ENCODE measurements around the gene DCBLD2. TPM values are rescaled to one million over a fixed set of nuclear protein-coding genes. Genes with fewer than 3 reads are reported as not detected.

The DCBLD2 gene
- total and polyA plus RNA-seq, 2 donors (not counting 3 experiments of a cell fraction or from before 2014, with no cell fraction given), result 28.7 to 77.3 TPM

GRCh38 chr3:98778852-98779413, 122.6 kb downstream of the DCBLD2 start:
- Histone ChIP-seq H3K27ac (ENCODE audit: insufficient read depth, low read depth, low read length) (peak overlapping the region; percentile 98), H3K9me1 (replicated peaks; ENCODE audit: control insufficient read depth, extremely low read depth, insufficient read depth, low read length) (no peaks in the 10 kb centered on the region), H3K27me3 (ENCODE audit: control insufficient read depth in 2 of 2, insufficient read depth in 2 of 2, low read length in 2 of 2) (no peaks in the 10 kb centered on the region), H3K9ac (replicated peaks; ENCODE audit: extremely low read depth, insufficient read depth, low read length) (peak overlapping the region; percentile 89), H2AFZ (ENCODE audit: low read depth, low read length) (no peak overlapping the region), H3K79me2 (ENCODE audit: control insufficient read depth, insufficient read depth, low read length) (no peaks in the 10 kb centered on the region), H3K36me3 (ENCODE audit: control insufficient read depth in 2 of 2, extremely low read depth in 1 of 2, insufficient read depth in 2 of 2, low read length in 2 of 2) (peaks cover 0 to 1% of the 10 kb centered on the region in 2 experiments), H3K4me2 (ENCODE audit: insufficient read depth, low read length) (peak overlapping the region; percentile 75), H3K4me1 (ENCODE audit: control insufficient read depth, extremely low read depth, insufficient read depth, low read length) (peaks cover 42% of the 10 kb centered on the region), H4K20me1 (replicated peaks; ENCODE audit: control insufficient read depth, extremely low read depth, insufficient read depth, low read length) (no peaks in the 10 kb centered on the region), H3K4me3 (replicated peaks in 1 of 3; ENCODE audit: insufficient read depth in 1 of 3, low read depth in 1 of 3, low read length in 3 of 3) (peak overlapping the region in 1 of 3 experiments; percentile 9), H3K9me3 (replicated peaks; ENCODE audit: control insufficient read depth, insufficient read depth, low read length) (no peaks in the 10 kb centered on the region)
- ChIA-PET POLR2A (interaction anchor here (0.6 to 1.7 kb wide), 5 partner anchors 13 to 1053 kb away, joined by 3 to 10 read pairs (median 6); no protein-coding TSS in a partner anchor), CTCF (interaction anchor here (1.0 to 4.2 kb wide), 13 partner anchors 8 to 215 kb away, joined by 3 to 35 read pairs (median 6); partner anchors contain the start of gene ST3GAL6)
- BruUV-seq (replicated peaks), result no TSS peak
- FAIRE-seq, result peak; percentile 96
- TF ChIP-seq JUN (IDR thresholded peaks at IDR 0.05; ENCODE audit: borderline replicate concordance, insufficient read depth, insufficient read length, low read depth), result peak; percentile 95
- TF ChIP-seq FOS (IDR thresholded peaks at IDR 0.05; ENCODE audit: borderline replicate concordance, insufficient read depth, low read length), result peak; percentile 72
- TF ChIP-seq MAX (IDR thresholded peaks at IDR 0.05; ENCODE audit: insufficient read depth, insufficient read length), result peak; percentile 76
- no peak for TF ChIP-seq POLR2A (IDR thresholded peaks at IDR 0.05; ENCODE audit: low read depth, low read length)
- TF ChIP-seq GATA2 (IDR thresholded peaks at IDR 0.05; ENCODE audit: insufficient read depth, insufficient read length, low read depth, low read length), result no peak
- DNase-seq (ENCODE audit: low read depth, low spot score), result peak; percentile 97
- intact Hi-C loops (cut with micrococcal nuclease) (loop anchor here (1.0 kb wide), 2 partner anchors 10 to 14 kb away; no protein-coding TSS in a partner anchor), dilution Hi-C loops (cut with MboI; ENCODE audit: extremely low pct_ligation_motif_present, low sequenced_read_pairs) (no loop called here)

- dilution Hi-C loops (cut with MboI; ENCODE audit: extremely low pct_ligation_motif_present, low sequenced_read_pairs) (no loop called here), intact Hi-C loops (cut with micrococcal nuclease) (no loop called here)
- ChIA-PET POLR2A (interaction anchor here (1.3 to 1.7 kb wide), 3 partner anchors 13 to 39 kb away, joined by 5 to 10 read pairs (median 6); no protein-coding TSS in a partner anchor), CTCF (interaction anchor here (0.6 to 4.2 kb wide), 13 partner anchors 9 to 184 kb away, joined by 3 to 35 read pairs (median 5); partner anchors contain the start of gene ST3GAL6)
- FAIRE-seq (no peak), DNase-seq (ENCODE audit: low read depth, low spot score) (peak; percentile 55)
- H3K4me1 ChIP-seq (ENCODE audit: control insufficient read depth, extremely low read depth, insufficient read depth, low read length), result peaks cover 42% of the 10 kb centered on the region
- H2AFZ ChIP-seq (ENCODE audit: low read depth, low read length), result no peak overlapping the region
- no peaks in the 10 kb centered on the region for H4K20me1 ChIP-seq (replicated peaks; ENCODE audit: control insufficient read depth, extremely low read depth, insufficient read depth, low read length)
- no peak for TF ChIP-seq JUN (IDR thresholded peaks at IDR 0.05; ENCODE audit: borderline replicate concordance, insufficient read depth, insufficient read length, low read depth)
- TF ChIP-seq FOS (IDR thresholded peaks at IDR 0.05; ENCODE audit: borderline replicate concordance, insufficient read depth, low read length), result no peak
- no peak for TF ChIP-seq MYC (IDR thresholded peaks at IDR 0.05; ENCODE audit: low read depth, low read length)
- no peak for TF ChIP-seq POLR2AphosphoS5 (IDR thresholded peaks at IDR 0.05; ENCODE audit: insufficient read depth, low read depth, low read length)
- TF ChIP-seq GATA2 (IDR thresholded peaks at IDR 0.05; ENCODE audit: insufficient read depth, insufficient read length, low read depth, low read length), result no peak
- TF ChIP-seq CTCF (IDR thresholded peaks at IDR 0.05; ENCODE audit: extremely low read depth in 1 of 2, insufficient read depth in 1 of 2, low read depth in 1 of 2, low read length in 2 of 2), result no peak
- no peak for TF ChIP-seq POLR2A (IDR thresholded peaks at IDR 0.05; ENCODE audit: low read depth, low read length)
- TF ChIP-seq MAX (IDR thresholded peaks at IDR 0.05; ENCODE audit: insufficient read depth, insufficient read length), result no peak
- TF ChIP-seq EZH2 (IDR thresholded peaks at IDR 0.05; ENCODE audit: borderline replicate concordance, low read depth, low read length, severe bottlenecking), result no peak
- H3K9ac ChIP-seq (replicated peaks; ENCODE audit: extremely low read depth, insufficient read depth, low read length), result peak overlapping the region; percentile 74
- no peak overlapping the region for H3K4me3 ChIP-seq (replicated peaks in 1 of 3; ENCODE audit: insufficient read depth in 1 of 3, low read depth in 1 of 3, low read length in 3 of 3)
- H3K9me1 ChIP-seq (replicated peaks; ENCODE audit: control insufficient read depth, extremely low read depth, insufficient read depth, low read length), result no peaks in the 10 kb centered on the region
- no peaks in the 10 kb centered on the region for H3K79me2 ChIP-seq (ENCODE audit: control insufficient read depth, insufficient read depth, low read length)
- BruUV-seq (replicated peaks), result no TSS peak
- H3K27ac ChIP-seq (ENCODE audit: insufficient read depth, low read depth, low read length), result peak overlapping the region; percentile 98
- no peaks in the 10 kb centered on the region for H3K27me3 ChIP-seq (ENCODE audit: control insufficient read depth in 2 of 2, insufficient read depth in 2 of 2, low read length in 2 of 2)
- H3K9me3 ChIP-seq (replicated peaks; ENCODE audit: control insufficient read depth, insufficient read depth, low read length), result no peaks in the 10 kb centered on the region
- H3K36me3 ChIP-seq (ENCODE audit: control insufficient read depth in 2 of 2, extremely low read depth in 1 of 2, insufficient read depth in 2 of 2, low read length in 2 of 2), result peaks cover 0 to 4% of the 10 kb centered on the region in 2 experiments
- H3K4me2 ChIP-seq (ENCODE audit: insufficient read depth, low read length), result peak overlapping the region; percentile 70
Observed at GRCh38 chr3:98778383-98778782, 123.1 kb downstream of the DCBLD2 start.
